Measurements from ENCODE around the gene CR2. TPM values are rescaled to one million over a fixed set of nuclear protein-coding genes. Genes with fewer than 3 reads are reported as not detected.

The CR2 gene
- total RNA-seq (2014; rRNA removed; shearing (Covaris generic)) = not detected in 2 replicates

DNA sequence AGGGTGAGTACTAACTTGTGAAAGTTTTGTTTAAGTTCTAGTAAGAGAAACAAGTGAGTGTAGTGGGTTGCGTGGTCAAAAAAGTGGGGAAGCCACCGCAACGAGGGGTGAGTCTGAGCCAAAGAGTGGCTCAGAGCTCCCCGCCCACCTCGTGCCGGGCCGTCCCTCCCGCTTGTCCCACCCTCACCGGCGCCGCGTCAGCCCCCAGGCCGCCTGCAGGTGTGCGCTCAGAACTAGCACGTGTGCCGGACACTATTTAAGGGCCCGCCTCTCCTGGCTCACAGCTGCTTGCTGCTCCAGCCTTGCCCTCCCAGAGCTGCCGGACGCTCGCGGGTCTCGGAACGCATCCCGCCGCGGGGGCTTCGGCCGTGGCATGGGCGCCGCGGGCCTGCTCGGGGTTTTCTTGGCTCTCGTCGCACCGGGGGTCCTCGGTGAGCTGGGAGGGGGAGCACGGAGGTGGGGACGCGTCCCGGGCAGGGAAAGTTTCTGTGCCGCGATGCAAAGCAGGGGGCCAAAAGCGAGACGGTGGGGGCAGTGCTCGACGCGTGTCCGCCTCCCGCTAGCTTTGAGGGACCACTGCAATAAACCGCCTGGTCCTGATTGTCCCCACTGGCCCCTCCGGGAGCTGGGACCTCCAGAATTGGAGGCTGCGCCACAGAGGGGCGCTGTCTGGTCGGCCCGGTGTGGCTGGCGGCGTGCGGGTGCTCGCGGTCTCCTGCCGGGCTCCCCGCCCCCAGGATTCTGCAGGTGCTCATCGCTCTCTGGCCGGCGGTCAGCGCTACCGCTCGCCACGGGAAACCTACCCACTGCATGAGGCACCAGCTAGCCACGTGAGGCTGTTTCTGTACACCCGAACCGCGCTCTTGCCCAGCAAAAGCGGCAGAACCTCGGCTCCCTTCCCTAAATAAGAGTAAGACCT is at the start of gene CR2:
Gene CR2 (plus strand): TSS at position 283 of the 919 bp plus-strand sequence. CDS start 91 bp downstream, at position 374.

DNA sequence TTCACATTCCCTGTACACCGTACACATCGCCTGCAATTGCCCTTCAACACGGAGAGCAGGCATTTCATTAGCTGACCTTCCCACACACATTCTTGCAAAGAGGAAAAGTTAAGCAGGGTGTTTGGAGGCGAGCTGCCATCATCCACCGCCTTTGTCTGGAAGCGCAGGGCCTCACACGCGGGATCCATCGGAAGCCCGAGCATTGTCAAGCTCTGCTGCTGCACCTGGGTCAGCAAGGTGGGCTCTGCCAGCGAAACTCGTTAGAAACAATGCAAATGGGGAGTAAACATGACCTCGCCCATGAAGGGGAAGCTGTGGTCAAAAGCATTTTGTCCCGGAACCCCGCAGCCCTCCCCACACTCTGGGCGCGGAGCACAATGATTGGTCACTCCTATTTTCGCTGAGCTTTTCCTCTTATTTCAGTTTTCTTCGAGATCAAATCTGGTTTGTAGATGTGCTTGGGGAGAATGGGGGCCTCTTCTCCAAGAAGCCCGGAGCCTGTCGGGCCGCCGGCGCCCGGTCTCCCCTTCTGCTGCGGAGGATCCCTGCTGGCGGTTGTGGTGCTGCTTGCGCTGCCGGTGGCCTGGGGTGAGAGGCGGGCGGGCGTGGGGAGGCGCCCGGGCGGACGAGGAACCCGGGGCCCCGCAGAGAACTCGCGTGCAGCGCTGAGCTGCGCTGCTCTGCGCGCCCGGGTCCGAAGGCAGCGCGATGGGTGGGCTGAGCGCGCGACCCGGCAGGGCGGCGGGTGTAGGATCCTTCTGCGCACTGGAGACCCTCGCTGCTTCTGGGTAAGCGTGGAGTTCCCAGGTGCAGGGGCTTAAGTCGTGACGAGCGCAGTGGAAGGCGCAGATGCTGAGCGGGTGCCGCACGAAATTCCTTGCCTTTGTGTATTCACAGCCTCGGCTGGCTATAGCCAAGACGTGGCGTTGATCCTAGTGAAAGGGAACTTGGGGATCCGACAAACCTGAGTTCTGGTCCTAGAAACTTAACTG is 42.0 kb downstream of the CR2 start, which contains the start of gene CR1:
Gene CR1 (plus strand): TSS at position 357 of the 992 bp plus-strand sequence. CDS start 111 bp downstream, at position 468.

Other genes with a start within 250 kb of the CR2 start
- gene CD55, start 132.7 kb upstream of the CR2 start, total RNA-seq (2014; rRNA removed; shearing (Covaris generic)) = 103 and 120 TPM in 2 replicates
- gene CR1, start 41.8 kb downstream of the CR2 start, total RNA-seq (2014; rRNA removed; shearing (Covaris generic)) = not detected in 2 replicates
- gene CR1L, start 190.8 kb downstream of the CR2 start, total RNA-seq (2014; rRNA removed; shearing (Covaris generic)) = not detected in 2 replicates

Measured in A375 (cell line).